ENCODE measurements around the gene LSM12.

GRCh38 chr17:44094701-44095387 is 28.4 kb upstream of the LSM12 start:
- TF ChIP-seq JUND (IDR thresholded peaks at IDR 0.05) (no peak), YY1 (IDR thresholded peaks at IDR 0.05; ENCODE audit: low read depth) (no peak), GATA2 (CRISPR knock-in tag; IDR thresholded peaks at IDR 0.05) (no peak), CTCF (IDR thresholded peaks at IDR 0.05) (no peak)
